Adipose tissue (tissue), 3 donors: ENCODE results near the gene WDR27. TPM values are rescaled to one million over a fixed set of nuclear protein-coding genes. Genes with fewer than 3 reads are reported as not detected.
"Not testable (repeated sequence)": the region's sequence is repeated elsewhere in the genome, so short reads cannot be mapped to it uniquely, and the experiment has no call there.

ENCODE experiments used
- H3K27ac ChIP-seq: one replicate; pipeline ENCODE4 v1.5.1; 2013; ENCODE audit warnings: low read depth, low read length
- WGBS, 3 donors: extraction: QIAGEN DNeasy Blood & Tissue Kit; methylation state at CpG; one replicate each; pipeline ENCODE4 v1.1.7; 2013; 5-methylcytosine and 5-hydroxymethylcytosine counted together
- polyA plus RNA-seq, 3 donors: library from polyadenylated mRNA; stranded (reverse); fragments of 200-250 nt; gene quantifications; one replicate each; pipeline ENCODE4 v1.2.3, GENCODE V29; 2013
- donor health status: healthy with polysubstance abuse.
- donor health status: Bipolar disorder and iron deficiency.
- donor health status: healthy.

The WDR27 gene
- polyA plus RNA-seq, 3 donors, result 7.9 to 12.9 (median 10.4) TPM

- WGBS, 3 donors, result 82 to 87% (median 85%) methylated on average over 12 of the region's 12 CpGs
- H3K27ac ChIP-seq, result no peak overlapping the region
These were observed 251.7 kb downstream of the WDR27 start for GRCh38 chr6:169450097-169450496.

DNA sequence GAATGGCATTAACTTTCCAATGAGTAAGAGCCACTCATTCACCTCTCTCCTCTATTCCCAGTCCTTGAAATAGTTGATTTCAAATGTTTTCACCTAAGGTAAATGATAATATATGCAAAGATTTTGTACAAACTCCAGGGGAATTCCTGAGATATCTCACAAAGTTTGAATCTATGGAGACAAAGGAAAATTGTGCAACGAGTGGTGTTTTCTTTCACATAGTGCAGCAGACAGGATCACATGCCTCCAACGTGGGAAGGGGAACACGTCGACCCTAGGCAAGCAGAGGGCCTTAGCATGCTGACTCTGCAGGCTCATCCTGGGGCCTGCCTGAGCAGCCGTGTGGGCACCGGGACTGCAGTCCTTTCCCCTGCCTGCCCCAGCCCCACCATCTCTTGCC is 252.6 kb downstream of the WDR27 start:
- WGBS, 3 donors, result 68 to 84% (median 82%) methylated on average over 6 of the region's 6 CpGs
- no peak overlapping the region for H3K27ac ChIP-seq

- no peak overlapping the region for H3K27ac ChIP-seq
- 48 to 91% (median 89%) methylated on average over 27 of the region's 27 CpGs for WGBS, 3 donors
These were observed 255.9 kb downstream of the WDR27 start for GRCh38 chr6:169445661-169446581.

GRCh38 chr6:169445227-169445626 is 256.6 kb downstream of the WDR27 start:
- WGBS, 3 donors, result 81 to 93% (median 83%) methylated on average over 7 of the region's 7 CpGs
- H3K27ac ChIP-seq, result no peak overlapping the region

- H3K27ac ChIP-seq, result no peak overlapping the region
- 79 to 89% (median 86%) methylated on average over 5 of the region's 5 CpGs for WGBS, 3 donors
These were observed 260.5 kb downstream of the WDR27 start for GRCh38 chr6:169441292-169441691.

DNA sequence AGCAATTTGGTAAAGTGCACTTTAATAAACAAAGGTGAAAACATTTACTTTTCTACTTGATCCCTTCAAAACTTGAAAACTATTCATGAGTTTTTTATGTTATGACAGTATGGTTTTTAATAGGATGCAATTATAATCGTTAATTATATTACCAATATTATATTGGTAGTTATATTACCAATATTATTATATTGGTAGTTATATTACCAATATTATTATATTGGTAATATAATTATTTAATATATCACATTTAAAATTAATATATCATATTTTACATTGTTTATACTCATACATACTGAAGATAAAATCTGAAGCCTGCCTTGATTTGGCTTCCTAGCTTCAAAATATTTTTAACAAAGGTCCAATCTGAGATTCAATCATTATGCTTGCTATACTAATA is 262.1 kb downstream of the WDR27 start:
- no peak overlapping the region for H3K27ac ChIP-seq
- WGBS, 3 donors, result 0 to 41% (median 1%) methylated on average over 1 of the region's 1 CpG

DNA sequence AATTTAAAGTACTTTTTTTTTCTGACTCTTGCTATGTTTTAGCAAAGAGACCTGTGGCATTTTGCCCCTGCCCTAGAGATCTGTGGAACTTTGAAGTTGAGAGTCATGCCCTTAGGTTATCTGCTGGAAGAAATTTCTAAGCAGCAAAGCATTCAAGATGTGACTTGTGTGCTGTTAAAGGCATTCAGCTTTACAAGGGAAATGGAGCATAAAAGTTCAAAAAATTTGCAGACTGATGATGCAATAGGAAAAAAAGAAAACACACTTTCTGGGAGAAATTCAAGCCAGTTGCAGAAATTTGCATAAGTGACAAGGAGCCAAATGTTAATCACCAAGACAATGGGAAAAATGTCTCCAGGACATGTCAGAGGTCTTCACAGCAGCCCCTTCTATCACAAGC is 267.3 kb downstream of the WDR27 start:
- not testable (repeated sequence) for H3K27ac ChIP-seq

DNA sequence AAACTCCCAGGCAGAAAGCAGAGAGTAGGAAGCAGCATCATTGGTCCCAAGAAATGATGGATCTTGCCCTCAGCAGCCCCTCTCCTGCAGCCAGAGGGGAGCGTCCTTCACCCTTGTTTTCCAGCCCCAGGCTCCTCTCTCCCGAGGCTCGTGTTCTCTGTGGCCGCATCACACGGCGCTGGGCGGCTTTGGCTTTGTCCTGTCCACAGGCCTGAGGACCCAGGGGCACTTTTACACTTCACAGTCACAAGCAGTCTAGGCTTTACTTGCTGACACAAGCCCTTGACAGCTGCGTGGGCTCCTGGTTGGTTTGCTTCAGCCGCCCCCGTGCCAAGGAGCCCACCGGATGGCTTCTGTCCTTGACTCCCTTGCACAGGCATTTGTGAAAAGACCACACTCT is 272.8 kb downstream of the WDR27 start:
- 89 to 93% (median 91%) methylated on average over 11 of the region's 11 CpGs for WGBS, 3 donors
- no peak overlapping the region for H3K27ac ChIP-seq

DNA sequence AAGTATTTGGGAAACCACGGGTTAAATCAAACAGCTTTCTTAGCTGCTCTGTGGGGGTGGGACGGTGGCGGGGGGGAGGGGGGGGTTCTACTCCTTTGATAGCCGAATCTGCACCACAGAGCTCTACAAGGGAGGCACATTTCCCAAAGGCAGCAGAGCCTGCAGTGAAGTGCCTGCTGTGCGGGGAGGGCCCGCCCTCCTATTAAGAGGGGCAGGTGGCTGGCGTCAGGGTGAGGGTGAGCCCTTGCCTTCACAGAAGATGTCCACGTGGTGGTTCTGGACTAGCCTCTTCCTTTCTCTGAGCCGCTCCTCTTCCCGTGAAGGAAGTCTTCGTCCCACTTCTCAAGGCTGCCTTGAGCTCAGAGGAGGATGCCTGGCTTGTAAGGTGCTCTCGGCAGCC is 273.3 kb downstream of the WDR27 start:
- 41 to 54% (median 43%) methylated on average over 12 of the region's 12 CpGs for WGBS, 3 donors
- no peak overlapping the region for H3K27ac ChIP-seq

DNA sequence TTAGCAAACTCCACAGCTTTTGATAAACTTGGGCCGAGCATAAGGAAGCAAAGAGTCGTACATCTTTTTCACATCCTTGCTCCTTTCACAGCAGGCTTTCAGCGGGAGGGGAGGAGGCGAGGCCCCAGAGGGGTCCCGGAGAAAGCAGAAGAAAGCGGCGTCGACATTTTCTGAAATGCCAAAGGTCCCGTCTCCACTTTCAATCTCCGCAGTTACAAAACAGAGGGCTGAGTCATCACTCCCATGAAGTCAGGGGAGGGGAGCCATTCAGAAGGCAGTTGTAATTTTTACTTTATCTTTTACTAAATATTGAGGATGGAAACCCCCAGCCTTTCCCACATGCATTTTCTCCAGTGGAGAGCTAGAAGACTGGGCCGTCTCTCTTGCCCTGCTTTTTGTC is 274.0 kb downstream of the WDR27 start:
- 22 to 38% (median 33%) methylated on average over 11 of the region's 11 CpGs for WGBS, 3 donors

GRCh38 chr6:169426611-169427010 is 275.2 kb downstream of the WDR27 start:
- 76 to 85% (median 79%) methylated on average over 10 of the region's 10 CpGs for WGBS, 3 donors
- H3K27ac ChIP-seq, result no peak overlapping the region

More for the DNA sequence above, 274.0 kb downstream of the WDR27 start:
- no peak overlapping the region for H3K27ac ChIP-seq

DNA sequence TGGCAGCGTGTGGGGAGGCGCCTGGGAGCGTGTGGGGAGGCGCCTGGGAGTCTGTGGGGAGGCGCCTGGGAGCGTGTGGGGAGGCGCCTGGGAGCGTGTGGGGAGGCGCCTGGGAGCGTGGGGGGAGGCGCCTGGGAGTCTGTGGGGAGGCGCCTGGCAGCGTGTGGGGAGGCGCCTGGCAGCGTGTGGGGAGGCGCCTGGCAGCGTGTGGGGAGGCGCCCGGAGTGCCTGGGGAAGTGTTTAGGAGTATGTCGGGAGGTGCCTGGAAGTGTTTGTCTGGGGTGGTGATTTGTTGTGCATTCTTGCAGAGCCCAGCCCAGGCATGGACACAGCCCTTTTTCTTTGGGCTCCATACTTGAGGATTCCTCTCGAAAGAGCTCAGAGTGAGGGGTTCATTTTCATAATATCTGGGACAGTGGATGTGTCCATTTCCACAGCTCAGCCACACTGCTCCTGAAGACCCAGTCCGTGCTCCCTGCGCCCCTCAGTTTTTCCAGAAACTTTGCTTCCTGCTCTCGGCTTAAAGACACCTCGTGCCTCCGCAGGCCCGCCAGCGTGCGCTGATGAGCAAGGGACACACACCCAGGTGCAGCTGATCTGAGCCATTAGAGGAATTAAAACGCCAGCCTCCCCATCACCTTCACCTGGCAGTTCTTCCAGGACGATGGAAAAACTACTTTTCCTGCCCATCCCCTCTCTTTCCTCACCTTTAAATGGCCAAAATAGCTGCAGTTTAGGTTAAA is 276.0 kb downstream of the WDR27 start:
- WGBS, 3 donors, result 73 to 86% (median 80%) methylated on average over 26 to 31 of the region's 31 CpGs

DNA sequence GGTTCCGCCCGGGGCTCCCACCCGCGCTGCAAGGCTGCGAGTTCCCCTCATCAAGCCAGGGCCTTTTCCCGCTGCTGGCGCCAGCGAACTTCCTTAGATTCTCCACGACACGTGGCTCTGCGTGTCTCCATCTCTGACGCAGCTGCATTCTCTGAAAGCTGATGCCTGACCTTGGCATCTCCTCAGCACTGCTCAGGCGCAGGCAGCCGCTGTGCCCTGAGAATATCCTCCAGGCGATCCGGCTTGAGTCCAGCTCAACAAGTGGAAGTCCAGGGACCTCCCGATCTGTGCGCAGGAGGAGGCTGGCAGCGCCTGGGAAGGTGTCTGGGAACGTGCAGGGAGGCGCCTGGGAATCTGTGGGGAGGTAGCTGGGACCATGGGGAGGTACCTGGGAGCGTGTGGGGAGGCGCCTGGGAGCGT is 277.0 kb downstream of the WDR27 start:
- H3K27ac ChIP-seq, result no peak overlapping the region
- WGBS, 3 donors, result 67 to 79% (median 73%) methylated on average over 24 of the region's 24 CpGs

More for the DNA sequence above, 276.0 kb downstream of the WDR27 start:
- H3K27ac ChIP-seq, result peak overlapping the region; percentile 4

- H3K27ac ChIP-seq, result no peak overlapping the region
- 84 to 86% (median 85%) methylated on average over 28 of the region's 28 CpGs for WGBS, 3 donors
These were observed 277.6 kb downstream of the WDR27 start for GRCh38 chr6:169424149-169424804.

- no peak overlapping the region for H3K27ac ChIP-seq
- 79 to 87% (median 86%) methylated on average over 14 of the region's 14 CpGs for WGBS, 3 donors
These were observed 280.1 kb downstream of the WDR27 start for GRCh38 chr6:169421586-169422264.

GRCh38 chr6:169420912-169421543 is 280.8 kb downstream of the WDR27 start:
- H3K27ac ChIP-seq, result no peak overlapping the region
- 36 to 80% (median 66%) methylated on average over 15 of the region's 15 CpGs for WGBS, 3 donors

DNA sequence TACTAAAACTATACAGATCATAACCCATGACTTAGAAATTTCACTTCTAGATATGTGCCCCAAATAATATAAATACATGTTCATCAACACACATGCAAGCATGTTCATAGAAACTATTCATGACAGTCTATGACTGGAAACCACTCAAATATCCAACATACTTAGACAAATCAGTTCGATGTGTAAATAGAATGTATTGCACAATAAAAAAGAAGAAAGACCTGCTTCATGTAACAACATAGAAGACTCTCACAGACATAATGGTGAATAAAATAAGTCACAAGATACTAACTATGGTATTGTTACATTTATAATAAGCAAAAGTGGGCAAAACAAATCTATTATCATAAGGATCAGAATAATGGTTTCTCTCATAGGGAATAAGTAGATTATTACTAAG is 284.7 kb downstream of the WDR27 start:
- no peak overlapping the region for H3K27ac ChIP-seq
- WGBS, 3 donors, result 63 to 85% (median 84%) methylated on average over 1 of the region's 1 CpG

- WGBS, 3 donors, result 82 to 83% (median 83%) methylated on average over 3 of the region's 3 CpGs
These were observed 285.6 kb downstream of the WDR27 start for GRCh38 chr6:169416249-169416648.

More at GRCh38 chr6:169416249-169416648, 285.6 kb downstream of the WDR27 start:
- no peak overlapping the region for H3K27ac ChIP-seq
